WTC11 (cell line): ENCODE measurements around the gene SRPK3. TPM values are rescaled to one million over a fixed set of nuclear protein-coding genes. Genes with fewer than 3 reads are reported as not detected.

Experiments used
- ATAC-seq: fragments of 200-7000 bp; cut with Tn5 transposase; 2 replicates; pipeline ENCODE4 v1.10.0; 2021; ENCODE audit warnings: mild to moderate bottlenecking, moderate library complexity
- CTCF ChIA-PET: fragments of 300-600 bp; sonication (Branson Sonifier 250); formaldehyde crosslinking; loops from one replicate; lab custom pipeline; 2021; ENCODE audit warnings: antibody characterized with exemption; lab: Charles Lee
- POLR2A ChIA-PET: fragments of 350-600 bp; sonication (Branson Sonifier 250); formaldehyde crosslinking; loops from one replicate; lab custom pipeline; 2021; ENCODE audit warnings: antibody characterized with exemption; lab: Charles Lee
- DNase-seq: peaks from one replicate; pipeline ENCODE4 v3.0.0; 2021; ENCODE audit warnings: low spot score
- H3K27ac Mint-ChIP-seq: 2 replicates; pipeline ENCODE4 v1.8.0; 2021; ENCODE audit warnings: mixed read lengths
- H3K27me3 Mint-ChIP-seq: 2 replicates; pipeline ENCODE4 v1.8.0; 2021; ENCODE audit warnings: low read depth, mild to moderate bottlenecking, moderate library complexity, mixed read lengths
- H3K36me3 Mint-ChIP-seq: 2 replicates; pipeline ENCODE4 v1.8.0; 2021; ENCODE audit warnings: mixed read lengths
- H3K4me1 Mint-ChIP-seq: 2 replicates; pipeline ENCODE4 v1.8.0; 2022; ENCODE audit warnings: mixed read lengths
- H3K4me3 Mint-ChIP-seq: 2 replicates; pipeline ENCODE4 v1.8.0; 2021; ENCODE audit warnings: mild to moderate bottlenecking, moderate library complexity, mixed read lengths
- H3K9me3 Mint-ChIP-seq: 2 replicates; pipeline ENCODE4 v1.8.0; 2021; ENCODE audit warnings: mixed read lengths
- ATF6 ChIP-seq: sonication (generic); formaldehyde crosslinking; IDR thresholded peaks from 2 replicates; pipeline ENCODE4 v1.8.1; 2023; ENCODE audit warnings: mild to moderate bottlenecking, missing genetic modification reagents
- E2F1 ChIP-seq: sonication (generic); formaldehyde crosslinking; IDR thresholded peaks from 2 replicates; pipeline ENCODE4 v1.8.0; 2022; ENCODE audit warnings: mild to moderate bottlenecking, missing genetic modification reagents
- ESRRA ChIP-seq: sonication (generic); formaldehyde crosslinking; IDR thresholded peaks from 2 replicates; pipeline ENCODE4 v1.8.1; 2022; ENCODE audit warnings: mild to moderate bottlenecking, missing genetic modification reagents, borderline replicate concordance
- ETV6 ChIP-seq: sonication (generic); formaldehyde crosslinking; IDR thresholded peaks from 2 replicates; pipeline ENCODE4 v1.8.1; 2022; ENCODE audit warnings: mild to moderate bottlenecking, missing genetic modification reagents
- NFE2L1 ChIP-seq: sonication (generic); formaldehyde crosslinking; IDR thresholded peaks from 2 replicates; pipeline ENCODE4 v1.8.1; 2023; ENCODE audit warnings: missing genetic modification reagents
- NR1H2 ChIP-seq: sonication (generic); formaldehyde crosslinking; IDR thresholded peaks from 2 replicates; pipeline ENCODE4 v1.9.0; 2021; ENCODE audit warnings: mild to moderate bottlenecking, moderate library complexity, missing genetic modification reagents
- NR2C2 ChIP-seq: sonication (generic); formaldehyde crosslinking; IDR thresholded peaks from 2 replicates; pipeline ENCODE4 v1.8.0; 2022; ENCODE audit warnings: mild to moderate bottlenecking, missing genetic modification reagents
- NR3C1 ChIP-seq: sonication (generic); formaldehyde crosslinking; conservative IDR thresholded peaks from 2 replicates; pipeline ENCODE4 v1.8.1; 2023; ENCODE audit warnings: low read depth, mild to moderate bottlenecking, missing genetic modification reagents
- SP1 ChIP-seq: sonication (generic); formaldehyde crosslinking; conservative IDR thresholded peaks from 2 replicates; pipeline ENCODE4 v1.8.1; 2022; ENCODE audit warnings: missing genetic modification reagents
- ZNF138 ChIP-seq: sonication (generic); formaldehyde crosslinking; conservative IDR thresholded peaks from 2 replicates; pipeline ENCODE4 v1.8.1; 2022; ENCODE audit warnings: mild to moderate bottlenecking, moderate library complexity, missing genetic modification reagents
- ZNF423 ChIP-seq: fragments of 250-450 bp; sonication (Bioruptor Pico); IDR thresholded peaks from 2 replicates; pipeline ENCODE4 v2.1.2; 2022; ENCODE audit warnings: mild to moderate bottlenecking, moderate library complexity
- total RNA-seq: library from RNA; stranded (reverse); gene quantifications from 3 replicates; pipeline ENCODE4 v1.2.3, GENCODE V29; 2021
- TF ChIP-seq, protein P1 (sequence below): fragments of 250-450 bp; sonication (Bioruptor Pico); IDR thresholded peaks from 2 replicates; pipeline ENCODE4 v1.9.0; 2021; ENCODE audit warnings: mild to moderate bottlenecking, borderline replicate concordance
- TF ChIP-seq, protein P2 (sequence below): sonication (generic); formaldehyde crosslinking; IDR thresholded peaks from 2 replicates; pipeline ENCODE4 v1.8.1; 2022; ENCODE audit warnings: low read depth, mild to moderate bottlenecking, moderate library complexity, missing genetic modification reagents, borderline replicate concordance
- TF ChIP-seq, protein P3 (sequence below): sonication (generic); formaldehyde crosslinking; IDR thresholded peaks from 2 replicates; pipeline ENCODE4 v1.8.1; 2023; ENCODE audit warnings: mild to moderate bottlenecking, missing genetic modification reagents, borderline replicate concordance
- TF ChIP-seq, protein P4 (sequence below): sonication (generic); formaldehyde crosslinking; IDR thresholded peaks from 2 replicates; pipeline ENCODE4 v1.8.1; 2023; ENCODE audit warnings: mild to moderate bottlenecking, missing genetic modification reagents, moderate library complexity
- TF ChIP-seq, protein P5 (sequence below): fragments of 250-450 bp; sonication (Bioruptor Pico); IDR thresholded peaks from 2 replicates; pipeline ENCODE4 v1.9.0; 2021; ENCODE audit warnings: mild to moderate bottlenecking

Gene SRPK3
- total RNA-seq, 1 experiment from 2014 or later = not detected

- TF ChIP-seq, protein P1, sequence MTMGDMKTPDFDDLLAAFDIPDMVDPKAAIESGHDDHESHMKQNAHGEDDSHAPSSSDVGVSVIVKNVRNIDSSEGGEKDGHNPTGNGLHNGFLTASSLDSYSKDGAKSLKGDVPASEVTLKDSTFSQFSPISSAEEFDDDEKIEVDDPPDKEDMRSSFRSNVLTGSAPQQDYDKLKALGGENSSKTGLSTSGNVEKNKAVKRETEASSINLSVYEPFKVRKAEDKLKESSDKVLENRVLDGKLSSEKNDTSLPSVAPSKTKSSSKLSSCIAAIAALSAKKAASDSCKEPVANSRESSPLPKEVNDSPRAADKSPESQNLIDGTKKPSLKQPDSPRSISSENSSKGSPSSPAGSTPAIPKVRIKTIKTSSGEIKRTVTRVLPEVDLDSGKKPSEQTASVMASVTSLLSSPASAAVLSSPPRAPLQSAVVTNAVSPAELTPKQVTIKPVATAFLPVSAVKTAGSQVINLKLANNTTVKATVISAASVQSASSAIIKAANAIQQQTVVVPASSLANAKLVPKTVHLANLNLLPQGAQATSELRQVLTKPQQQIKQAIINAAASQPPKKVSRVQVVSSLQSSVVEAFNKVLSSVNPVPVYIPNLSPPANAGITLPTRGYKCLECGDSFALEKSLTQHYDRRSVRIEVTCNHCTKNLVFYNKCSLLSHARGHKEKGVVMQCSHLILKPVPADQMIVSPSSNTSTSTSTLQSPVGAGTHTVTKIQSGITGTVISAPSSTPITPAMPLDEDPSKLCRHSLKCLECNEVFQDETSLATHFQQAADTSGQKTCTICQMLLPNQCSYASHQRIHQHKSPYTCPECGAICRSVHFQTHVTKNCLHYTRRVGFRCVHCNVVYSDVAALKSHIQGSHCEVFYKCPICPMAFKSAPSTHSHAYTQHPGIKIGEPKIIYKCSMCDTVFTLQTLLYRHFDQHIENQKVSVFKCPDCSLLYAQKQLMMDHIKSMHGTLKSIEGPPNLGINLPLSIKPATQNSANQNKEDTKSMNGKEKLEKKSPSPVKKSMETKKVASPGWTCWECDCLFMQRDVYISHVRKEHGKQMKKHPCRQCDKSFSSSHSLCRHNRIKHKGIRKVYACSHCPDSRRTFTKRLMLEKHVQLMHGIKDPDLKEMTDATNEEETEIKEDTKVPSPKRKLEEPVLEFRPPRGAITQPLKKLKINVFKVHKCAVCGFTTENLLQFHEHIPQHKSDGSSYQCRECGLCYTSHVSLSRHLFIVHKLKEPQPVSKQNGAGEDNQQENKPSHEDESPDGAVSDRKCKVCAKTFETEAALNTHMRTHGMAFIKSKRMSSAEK (CRISPR knock-in tag) = no peak
- no peak for TF ChIP-seq NR2C2 (CRISPR knock-in tag)
- TF ChIP-seq, protein P2, sequence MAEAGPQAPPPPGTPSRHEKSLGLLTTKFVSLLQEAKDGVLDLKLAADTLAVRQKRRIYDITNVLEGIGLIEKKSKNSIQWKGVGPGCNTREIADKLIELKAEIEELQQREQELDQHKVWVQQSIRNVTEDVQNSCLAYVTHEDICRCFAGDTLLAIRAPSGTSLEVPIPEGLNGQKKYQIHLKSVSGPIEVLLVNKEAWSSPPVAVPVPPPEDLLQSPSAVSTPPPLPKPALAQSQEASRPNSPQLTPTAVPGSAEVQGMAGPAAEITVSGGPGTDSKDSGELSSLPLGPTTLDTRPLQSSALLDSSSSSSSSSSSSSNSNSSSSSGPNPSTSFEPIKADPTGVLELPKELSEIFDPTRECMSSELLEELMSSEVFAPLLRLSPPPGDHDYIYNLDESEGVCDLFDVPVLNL (CRISPR knock-in tag) = no peak
- TF ChIP-seq, protein P3, sequence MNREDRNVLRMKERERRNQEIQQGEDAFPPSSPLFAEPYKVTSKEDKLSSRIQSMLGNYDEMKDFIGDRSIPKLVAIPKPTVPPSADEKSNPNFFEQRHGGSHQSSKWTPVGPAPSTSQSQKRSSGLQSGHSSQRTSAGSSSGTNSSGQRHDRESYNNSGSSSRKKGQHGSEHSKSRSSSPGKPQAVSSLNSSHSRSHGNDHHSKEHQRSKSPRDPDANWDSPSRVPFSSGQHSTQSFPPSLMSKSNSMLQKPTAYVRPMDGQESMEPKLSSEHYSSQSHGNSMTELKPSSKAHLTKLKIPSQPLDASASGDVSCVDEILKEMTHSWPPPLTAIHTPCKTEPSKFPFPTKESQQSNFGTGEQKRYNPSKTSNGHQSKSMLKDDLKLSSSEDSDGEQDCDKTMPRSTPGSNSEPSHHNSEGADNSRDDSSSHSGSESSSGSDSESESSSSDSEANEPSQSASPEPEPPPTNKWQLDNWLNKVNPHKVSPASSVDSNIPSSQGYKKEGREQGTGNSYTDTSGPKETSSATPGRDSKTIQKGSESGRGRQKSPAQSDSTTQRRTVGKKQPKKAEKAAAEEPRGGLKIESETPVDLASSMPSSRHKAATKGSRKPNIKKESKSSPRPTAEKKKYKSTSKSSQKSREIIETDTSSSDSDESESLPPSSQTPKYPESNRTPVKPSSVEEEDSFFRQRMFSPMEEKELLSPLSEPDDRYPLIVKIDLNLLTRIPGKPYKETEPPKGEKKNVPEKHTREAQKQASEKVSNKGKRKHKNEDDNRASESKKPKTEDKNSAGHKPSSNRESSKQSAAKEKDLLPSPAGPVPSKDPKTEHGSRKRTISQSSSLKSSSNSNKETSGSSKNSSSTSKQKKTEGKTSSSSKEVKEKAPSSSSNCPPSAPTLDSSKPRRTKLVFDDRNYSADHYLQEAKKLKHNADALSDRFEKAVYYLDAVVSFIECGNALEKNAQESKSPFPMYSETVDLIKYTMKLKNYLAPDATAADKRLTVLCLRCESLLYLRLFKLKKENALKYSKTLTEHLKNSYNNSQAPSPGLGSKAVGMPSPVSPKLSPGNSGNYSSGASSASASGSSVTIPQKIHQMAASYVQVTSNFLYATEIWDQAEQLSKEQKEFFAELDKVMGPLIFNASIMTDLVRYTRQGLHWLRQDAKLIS (CRISPR knock-in tag) = no peak
Measured at GRCh38 chrX:153762626-153763173, 18.1 kb upstream of the SRPK3 start (continued).

GRCh38 chrX:153763298-153763932, 17.4 kb upstream of the SRPK3 start:
- H3K9me3 Mint-ChIP-seq = no peaks in the 10 kb centered on the region
- H3K36me3 Mint-ChIP-seq = no peaks in the 10 kb centered on the region
- peaks cover 3% of the 10 kb centered on the region; the same call in 1 of the 2 replicates for H3K4me1 Mint-ChIP-seq
- no peaks in the 10 kb centered on the region for H3K27me3 Mint-ChIP-seq
- no peak overlapping the region for H3K27ac Mint-ChIP-seq
- DNase-seq = no peak
- no peak for ATAC-seq
- ChIA-PET POLR2A (no interaction called here), CTCF (interaction anchor here (0.6 to 1.6 kb wide), 3 partner anchors 18 to 184 kb away, joined by 3 to 5 read pairs (median 3); no protein-coding TSS in a partner anchor)
- no peak overlapping the region for H3K4me3 Mint-ChIP-seq
- TF ChIP-seq ZNF423 (no peak), SP1 (CRISPR knock-in tag) (no peak), ZNF138 (CRISPR knock-in tag) (no peak), ETV6 (CRISPR knock-in tag) (no peak), ESRRA (CRISPR knock-in tag) (no peak), NR3C1 (no peak), NR1H2 (CRISPR knock-in tag) (no peak), NFE2L1 (no peak), E2F1 (CRISPR knock-in tag) (no peak), ATF6 (CRISPR knock-in tag) (no peak)
- TF ChIP-seq, protein P4, sequence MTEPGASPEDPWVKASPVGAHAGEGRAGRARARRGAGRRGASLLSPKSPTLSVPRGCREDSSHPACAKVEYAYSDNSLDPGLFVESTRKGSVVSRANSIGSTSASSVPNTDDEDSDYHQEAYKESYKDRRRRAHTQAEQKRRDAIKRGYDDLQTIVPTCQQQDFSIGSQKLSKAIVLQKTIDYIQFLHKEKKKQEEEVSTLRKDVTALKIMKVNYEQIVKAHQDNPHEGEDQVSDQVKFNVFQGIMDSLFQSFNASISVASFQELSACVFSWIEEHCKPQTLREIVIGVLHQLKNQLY = no peak
- TF ChIP-seq, protein P5, sequence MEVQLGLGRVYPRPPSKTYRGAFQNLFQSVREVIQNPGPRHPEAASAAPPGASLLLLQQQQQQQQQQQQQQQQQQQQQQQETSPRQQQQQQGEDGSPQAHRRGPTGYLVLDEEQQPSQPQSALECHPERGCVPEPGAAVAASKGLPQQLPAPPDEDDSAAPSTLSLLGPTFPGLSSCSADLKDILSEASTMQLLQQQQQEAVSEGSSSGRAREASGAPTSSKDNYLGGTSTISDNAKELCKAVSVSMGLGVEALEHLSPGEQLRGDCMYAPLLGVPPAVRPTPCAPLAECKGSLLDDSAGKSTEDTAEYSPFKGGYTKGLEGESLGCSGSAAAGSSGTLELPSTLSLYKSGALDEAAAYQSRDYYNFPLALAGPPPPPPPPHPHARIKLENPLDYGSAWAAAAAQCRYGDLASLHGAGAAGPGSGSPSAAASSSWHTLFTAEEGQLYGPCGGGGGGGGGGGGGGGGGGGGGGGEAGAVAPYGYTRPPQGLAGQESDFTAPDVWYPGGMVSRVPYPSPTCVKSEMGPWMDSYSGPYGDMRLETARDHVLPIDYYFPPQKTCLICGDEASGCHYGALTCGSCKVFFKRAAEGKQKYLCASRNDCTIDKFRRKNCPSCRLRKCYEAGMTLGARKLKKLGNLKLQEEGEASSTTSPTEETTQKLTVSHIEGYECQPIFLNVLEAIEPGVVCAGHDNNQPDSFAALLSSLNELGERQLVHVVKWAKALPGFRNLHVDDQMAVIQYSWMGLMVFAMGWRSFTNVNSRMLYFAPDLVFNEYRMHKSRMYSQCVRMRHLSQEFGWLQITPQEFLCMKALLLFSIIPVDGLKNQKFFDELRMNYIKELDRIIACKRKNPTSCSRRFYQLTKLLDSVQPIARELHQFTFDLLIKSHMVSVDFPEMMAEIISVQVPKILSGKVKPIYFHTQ (CRISPR knock-in tag) = no peak
